HepG2 (cell line): Measurements from ENCODE around the gene GLYAT. TPM values are rescaled to one million over a fixed set of nuclear protein-coding genes. Genes with fewer than 3 reads are reported as not detected.

Experiments used
- ATAC-seq: fragments of 200-7000 bp; cut with Tn5 transposase; 3 replicates; pipeline ENCODE4 v1.9.1; 2020; ENCODE audit warnings: mild to moderate bottlenecking, moderate library complexity
- BruUV-seq: library from RNA; stranded (reverse); fragments of 400-500 nt; replicated peaks from 2 replicates; lab custom pipeline; 2021; lab: Mats Ljungman, UMichigan
- CTCF ChIA-PET: fragments of 300-600 bp; formaldehyde crosslinking; extraction: SDS; loops from one replicate; lab custom pipeline; 2021; ENCODE audit warnings: low total read pairs, inconsistent platforms, low intra/inter-chr PET ratio; lab: Yijun Ruan, JAX
- POLR2A ChIA-PET: fragments of 350-600 bp; sonication (Branson Sonifier 250); formaldehyde crosslinking; loops from one replicate; lab custom pipeline; 2020; ENCODE audit warnings: antibody characterized with exemption, inconsistent platforms; lab: Yijun Ruan, JAX
- DNase-seq: peaks from one replicate; pipeline ENCODE4 v3.0.0-alpha.2; 2015; ENCODE audit warnings: low spot score
- FAIRE-seq: peaks from 3 replicates; lab custom pipeline; 2011; peaks lifted over from hg19 to GRCh38; lab: Jason Lieb, UNC
- H2AFZ ChIP-seq: one replicate; pipeline ENCODE4 v1.6.1; 2011; ENCODE audit warnings: low read length, inconsistent platforms
- H3K27ac ChIP-seq: fragments of 300-600 bp; 3 replicates; pipeline ENCODE4 v1.8.0; 2011; ENCODE audit warnings: mixed run types, mild to moderate bottlenecking, mixed read lengths, low read length, inconsistent platforms; ENCODE audit not compliant: insufficient read depth; ENCODE audit errors: extremely low read length
- H3K27me3 ChIP-seq, 2 experiments: fragments of 200-600 bp in 1 of 2; 2 replicates in 1 of 2; 3 replicates in 1 of 2; pipeline versions ENCODE4 v1.6.0 to v1.8.0; 2011; ENCODE audit warnings: low read length in 2 of 2, mild to moderate bottlenecking in 2 of 2, moderate library complexity in 2 of 2, inconsistent platforms in 1 of 2; ENCODE audit not compliant: insufficient read depth in 2 of 2, control insufficient read depth in 1 of 2
- H3K36me3 ChIP-seq, 2 experiments: fragments of 200-600 bp in 1 of 2; replicated peaks in 1 of 2; 2 replicates in 1 of 2; 3 replicates in 1 of 2; pipeline versions ENCODE4 v1.5.1 to v1.8.0; 2011; ENCODE audit warnings: low read length in 2 of 2, inconsistent platforms in 1 of 2; ENCODE audit not compliant: insufficient read depth in 2 of 2, control insufficient read depth in 1 of 2
- H3K4me1 ChIP-seq: 2 replicates; pipeline ENCODE4 v1.5.1; 2012; ENCODE audit warnings: low read length, inconsistent platforms; ENCODE audit not compliant: insufficient read depth
- H3K4me2 ChIP-seq: 2 replicates; pipeline ENCODE4 v1.6.0; 2011; ENCODE audit warnings: low read depth, low read length, inconsistent platforms
- H3K4me3 ChIP-seq, 3 experiments: fragments of 200-600 bp in 1 of 3; sonication (generic), shearing (Covaris generic) in 1 of 3; replicated peaks in 1 of 3; 2 replicates each; pipeline ENCODE4 v1.5.1; 2011 to 2016; ENCODE audit warnings: low read length in 3 of 3, inconsistent platforms in 2 of 3, low read depth in 2 of 3, mild to moderate bottlenecking in 2 of 3, control low read depth in 1 of 3, mixed read lengths in 1 of 3; ENCODE audit not compliant: insufficient read depth in 1 of 3
- H3K79me2 ChIP-seq: one replicate; pipeline ENCODE4 v1.6.1; 2011; ENCODE audit warnings: low read length, inconsistent platforms; ENCODE audit not compliant: insufficient read depth
- H3K9ac ChIP-seq: 2 replicates; pipeline ENCODE4 v1.6.0; 2011; ENCODE audit warnings: mild to moderate bottlenecking, low read depth, low read length, inconsistent platforms; ENCODE audit not compliant: insufficient read depth
- H3K9me3 ChIP-seq: 2 replicates; pipeline ENCODE4 v1.5.1; 2012; ENCODE audit warnings: mild to moderate bottlenecking, low read length
- H4K20me1 ChIP-seq: 2 replicates; pipeline ENCODE4 v1.6.0; 2011; ENCODE audit warnings: inconsistent platforms, mild to moderate bottlenecking, low read length, moderate library complexity; ENCODE audit not compliant: insufficient read depth
- ATRX ChIP-seq: sonication (generic); formaldehyde crosslinking; IDR thresholded peaks from 2 replicates; pipeline ENCODE4 v1.4.0; 2020; ENCODE audit warnings: missing genetic modification reagents, borderline replicate concordance
- CEBPG ChIP-seq: IDR thresholded peaks from 2 replicates; pipeline ENCODE4 v1.6.1; 2016
- CTCF ChIP-seq: sonication (generic); formaldehyde crosslinking; IDR thresholded peaks from 2 replicates; pipeline ENCODE4 v1.5.0; 2020; ENCODE audit warnings: mild to moderate bottlenecking, missing genetic modification reagents, moderate library complexity
- JDP2 ChIP-seq: sonication (generic); formaldehyde crosslinking; IDR thresholded peaks from 2 replicates; pipeline ENCODE4 v1.8.1; 2022; ENCODE audit warnings: missing genetic modification reagents, borderline replicate concordance
- KLF6 ChIP-seq: IDR thresholded peaks from 2 replicates; pipeline ENCODE4 v1.8.0; 2016; ENCODE audit warnings: missing biosample characterization, missing genetic modification reagents
- MBNL3 ChIP-seq: fragments of 250-450 bp; sonication (Bioruptor Pico); conservative IDR thresholded peaks from 2 replicates; pipeline ENCODE4 v1.8.0; 2022; ENCODE audit warnings: mild to moderate bottlenecking, inconsistent platforms
- ZNF775 ChIP-seq: sonication (generic); formaldehyde crosslinking; IDR thresholded peaks from 2 replicates; pipeline ENCODE4 v1.4.0; 2020; ENCODE audit warnings: missing genetic modification reagents, mild to moderate bottlenecking, moderate library complexity, borderline replicate concordance
- ZSCAN29 ChIP-seq: sonication (generic); formaldehyde crosslinking; conservative IDR thresholded peaks from 2 replicates; pipeline ENCODE4 v1.4.0; 2020; ENCODE audit warnings: mild to moderate bottlenecking, missing genetic modification reagents
- WGBS: methylation state at CpG from one replicate; pipeline ENCODE4 v1.1.6; 2017; ENCODE audit warnings: low lambda C conversion rate; 5-methylcytosine and 5-hydroxymethylcytosine counted together
- in situ Hi-C: cut with HindIII; loops from 2 replicates; pipeline ENCODE4 v1.10.0; 2017; ENCODE audit warnings: low pct_unique_long_range_greater_than_20kb; ENCODE audit not compliant: extremely low pct_ligation_motif_present
- intact Hi-C: fragments of 100-400 bp; cut with micrococcal nuclease; formaldehyde crosslinking; loops from one replicate; pipeline ENCODE4 v1.10.0; 2022; ENCODE audit not compliant: unreplicated experiment
- polyA plus RNA-seq, 8 experiments: library from polyadenylated mRNA; depleted of rRNA in 3 of 8; stranded (reverse) in 7 of 8; unstranded in 1 of 8; fragments of >200 nt; fragmentation: Illumina TruSeq in 4 of 8; extraction: Trizol in 4 of 8; gene quantifications; 2 replicates each; pipeline versions ENCODE4 v1.2.1 to v1.2.3, GENCODE V29; 2011 to 2016; ENCODE audit warnings: low read depth in 4 of 8, missing spikeins in 1 of 8, mixed read lengths in 1 of 8; ENCODE audit not compliant: insufficient read depth in 1 of 8
- total RNA-seq, 5 experiments: library from RNA; depleted of rRNA; stranded (reverse); fragments of >200 nt; fragmentation: Illumina TruSeq; extraction: Trizol; gene quantifications; 2 replicates each; pipeline ENCODE4 v1.2.3, GENCODE V29; 2016; ENCODE audit warnings: low read depth in 1 of 5

The GLYAT gene
- total and polyA plus RNA-seq, 2 of the 13 experiments (the other 11 are each of a cell fraction or from before 2014, with no cell fraction given), result not detected

GRCh38 chr11:58744988-58745704 lies 13.4 kb upstream of the GLYAT start (continued):
- no peak for TF ChIP-seq KLF6 (CRISPR knock-in tag)

GRCh38 chr11:58742981-58743880 lies 11.5 kb upstream of the GLYAT start:
- no peak overlapping the region for H3K27ac ChIP-seq
- no peak overlapping the region for H3K4me3 ChIP-seq
- H3K9me3 ChIP-seq, result peaks cover 33% of the 10 kb centered on the region
- no peaks in the 10 kb centered on the region for H3K79me2 ChIP-seq
- TF ChIP-seq ZNF775, result no peak
- peak; percentile 9; the same call in 1 of the 2 replicates for TF ChIP-seq CTCF
- TF ChIP-seq CEBPG (CRISPR knock-in tag), result no peak
- no peak for TF ChIP-seq ATRX (CRISPR knock-in tag)
- no peak for TF ChIP-seq MBNL3 (CRISPR knock-in tag)
- no peak for TF ChIP-seq JDP2 (CRISPR knock-in tag)
- TF ChIP-seq ZSCAN29 (CRISPR knock-in tag), result no peak
- H4K20me1 ChIP-seq, result no peaks in the 10 kb centered on the region
- no peaks in the 10 kb centered on the region for H3K4me1 ChIP-seq
- POLR2A ChIA-PET, result no interaction called here
- intact Hi-C loops (no loop called here), in situ Hi-C loops (no loop called here)
- peaks cover 0 to 1% of the 10 kb centered on the region in 2 experiments; a peak in 1 of 5 replicates for H3K27me3 ChIP-seq
- ATAC-seq, result no peak
- no peak overlapping the region for H2AFZ ChIP-seq
- no peak overlapping the region for H3K4me2 ChIP-seq
- CTCF ChIA-PET, result no interaction called here
- H3K9ac ChIP-seq, result no peak overlapping the region
- FAIRE-seq, result no peak
- no peak for DNase-seq
- BruUV-seq, result no TSS peak
- 6% methylated on average over 3 of the region's 3 CpGs for WGBS
- no peaks in the 10 kb centered on the region for H3K36me3 ChIP-seq
